Liver (tissue), 9 donors: ENCODE data around the gene RMRP. TPM values are rescaled to one million over a fixed set of nuclear protein-coding genes. Genes with fewer than 3 reads are reported as not detected.
A peak's percentile ranks its signal among the peaks of the same experiment; 100 is the strongest.

Experiments used
- DNase-seq: peaks from one replicate; pipeline ENCODE4 v3.0.0-alpha.2; 2017; ENCODE audit warnings: low spot score
- H3K27ac ChIP-seq, 2 donors: one replicate each; pipeline ENCODE4 v1.7.0; 2013; ENCODE audit warnings: inconsistent platforms in 2 of 2, low read length in 2 of 2, control low read depth in 1 of 2, low read depth in 1 of 2, mild to moderate bottlenecking in 1 of 2
- H3K27me3 ChIP-seq, 4 donors: one replicate each; pipeline versions ENCODE4 v1.6.1 to v1.7.0; 2013; ENCODE audit warnings: low read length in 3 of 4, inconsistent platforms in 1 of 4, mild to moderate bottlenecking in 1 of 4, moderate library complexity in 1 of 4; ENCODE audit not compliant: control insufficient read depth in 4 of 4, insufficient read depth in 4 of 4
- H3K36me3 ChIP-seq, 4 donors: one replicate each; pipeline versions ENCODE4 v1.6.1 to v1.7.0; 2013; ENCODE audit warnings: low read length in 3 of 4, mild to moderate bottlenecking in 3 of 4, low read depth in 1 of 4, moderate library complexity in 1 of 4; ENCODE audit not compliant: control insufficient read depth in 4 of 4, insufficient read depth in 3 of 4
- H3K4me1 ChIP-seq, 4 donors: one replicate each; pipeline versions ENCODE4 v1.6.1 to v1.7.0; 2013; ENCODE audit warnings: low read length in 3 of 4, mild to moderate bottlenecking in 3 of 4, moderate library complexity in 1 of 4; ENCODE audit not compliant: control insufficient read depth in 4 of 4, insufficient read depth in 4 of 4
- H3K4me3 ChIP-seq, 3 donors: one replicate each; pipeline versions ENCODE4 v1.6.1 to v1.7.0; 2013; ENCODE audit warnings: low read length in 3 of 3, control low read depth in 1 of 3, low read depth in 1 of 3, mild to moderate bottlenecking in 1 of 3
- H3K9ac ChIP-seq, 2 donors: one replicate each; pipeline ENCODE4 v1.7.0; 2013; ENCODE audit warnings: low read length in 2 of 2, mild to moderate bottlenecking in 2 of 2, moderate library complexity in 2 of 2, control low read depth in 1 of 2, low read depth in 1 of 2
- H3K9me3 ChIP-seq, 4 donors: one replicate each; pipeline versions ENCODE4 v1.6.1 to v1.7.0; 2013; ENCODE audit warnings: low read length in 3 of 4; ENCODE audit not compliant: control insufficient read depth in 4 of 4
- ATF3 ChIP-seq: IDR thresholded peaks from 2 replicates; pipeline ENCODE4 v1.6.1; 2016; ENCODE audit warnings: antibody characterized with exemption
- EGR1 ChIP-seq, 2 donors: IDR thresholded peaks; 2 replicates each; pipeline ENCODE4 v1.6.1; 2016 to 2018; ENCODE audit warnings: antibody characterized with exemption in 2 of 2, low read depth in 2 of 2
- FOXA1 ChIP-seq: IDR thresholded peaks from 2 replicates; pipeline ENCODE4 v1.6.1; 2016; ENCODE audit warnings: antibody characterized with exemption
- GABPA ChIP-seq, 2 donors: IDR thresholded peaks in 1 of 2; conservative IDR thresholded peaks in 1 of 2; 2 replicates each; pipeline ENCODE4 v1.6.1; 2016; ENCODE audit warnings: antibody characterized with exemption in 2 of 2, mild to moderate bottlenecking in 1 of 2, moderate library complexity in 1 of 2
- HNF4G ChIP-seq: IDR thresholded peaks from 2 replicates; pipeline ENCODE4 v1.6.1; 2016; ENCODE audit warnings: antibody characterized with exemption
- MAX ChIP-seq: IDR thresholded peaks from 2 replicates; pipeline ENCODE4 v1.6.1; 2016; ENCODE audit warnings: antibody characterized with exemption
- NR2F2 ChIP-seq: IDR thresholded peaks from 2 replicates; pipeline ENCODE4 v1.6.1; 2016; ENCODE audit warnings: antibody characterized with exemption
- RAD21 ChIP-seq, 2 donors: IDR thresholded peaks; 2 replicates each; pipeline ENCODE4 v1.6.1; 2016; ENCODE audit warnings: antibody characterized with exemption in 2 of 2, mild to moderate bottlenecking in 2 of 2
- RXRA ChIP-seq, 2 donors: IDR thresholded peaks; 2 replicates each; pipeline ENCODE4 v1.6.1; 2017 to 2018; ENCODE audit warnings: antibody characterized with exemption in 2 of 2, mild to moderate bottlenecking in 1 of 2
- SP1 ChIP-seq: IDR thresholded peaks from 2 replicates; pipeline ENCODE4 v1.6.1; 2018; ENCODE audit warnings: antibody characterized with exemption, mild to moderate bottlenecking
- TAF1 ChIP-seq: conservative IDR thresholded peaks from 2 replicates; pipeline ENCODE4 v1.6.1; 2016; ENCODE audit warnings: antibody characterized with exemption, mild to moderate bottlenecking
- YY1 ChIP-seq: IDR thresholded peaks from 2 replicates; pipeline ENCODE4 v1.6.1; 2016; ENCODE audit warnings: antibody characterized with exemption, mild to moderate bottlenecking
- WGBS: extraction: QIAGEN DNeasy Blood & Tissue Kit; methylation state at CpG from one replicate; pipeline ENCODE4 v1.1.7; 2013; 5-methylcytosine and 5-hydroxymethylcytosine counted together
- polyA plus RNA-seq, 2 donors: library from polyadenylated mRNA; stranded (reverse) in 1 of 2; unstranded in 1 of 2; fragments of 200-250 nt in 1 of 2; fragments of >200 nt in 1 of 2; fragmentation: Nextera tagmentation in 1 of 2; extraction: Ambion mirVana in 1 of 2; gene quantifications; one replicate each; pipeline versions ENCODE4 v1.2.1 to v1.2.3, GENCODE V29; 2013 to 2015
- total RNA-seq, 2 donors: library from RNA; depleted of rRNA; stranded (reverse); fragments of >200 nt; gene quantifications; one replicate each; pipeline ENCODE4 v1.2.3, GENCODE V29; 2014
- TF ChIP-seq, protein P1 (sequence below): IDR thresholded peaks from 2 replicates; pipeline ENCODE4 v1.6.1; 2016; ENCODE audit warnings: antibody characterized with exemption
- TF ChIP-seq, protein P2 (sequence below): fragments of 150-350 bp; IDR thresholded peaks from 2 replicates; pipeline ENCODE4 v1.5.1; 2017; ENCODE audit warnings: improper control_type of control experiment, low read depth, low read length; ENCODE audit not compliant: missing input control
- donor health status: healthy.
- donor health status: healthy.
- donor health status: healthy.
- donor health status: healthy.
- donor health status: healthy.

RMRP gene
- total and polyA plus RNA-seq, 4 donors, result 5.3 to 67,037 (median 2,677) TPM

- Histone ChIP-seq H3K9ac (no peak overlapping the region), H3K27ac (peak overlapping the region in 1 of 2 donors; percentile 35), H3K4me3 (no peak overlapping the region), H3K36me3 (no peaks in the 10 kb centered on the region), H3K4me1 (no peaks in the 10 kb centered on the region), H3K27me3 (no peaks in the 10 kb centered on the region), H3K9me3 (no peaks in the 10 kb centered on the region)
- no peak for DNase-seq
- TF ChIP-seq RXRA (IDR thresholded peaks at IDR 0.05) (no peak), MAX (no peak), GABPA (IDR thresholded peaks at IDR 0.05 in 1 of 2, conservative IDR thresholded peaks at IDR 0.05 in 1 of 2) (no peak), EGR1 (IDR thresholded peaks at IDR 0.05; ENCODE audit: low read depth in 2 of 2) (no peak), TAF1 (no peak)
Measured at GRCh38 chr9:35635730-35636129, 22.1 kb downstream of the RMRP start.

DNA sequence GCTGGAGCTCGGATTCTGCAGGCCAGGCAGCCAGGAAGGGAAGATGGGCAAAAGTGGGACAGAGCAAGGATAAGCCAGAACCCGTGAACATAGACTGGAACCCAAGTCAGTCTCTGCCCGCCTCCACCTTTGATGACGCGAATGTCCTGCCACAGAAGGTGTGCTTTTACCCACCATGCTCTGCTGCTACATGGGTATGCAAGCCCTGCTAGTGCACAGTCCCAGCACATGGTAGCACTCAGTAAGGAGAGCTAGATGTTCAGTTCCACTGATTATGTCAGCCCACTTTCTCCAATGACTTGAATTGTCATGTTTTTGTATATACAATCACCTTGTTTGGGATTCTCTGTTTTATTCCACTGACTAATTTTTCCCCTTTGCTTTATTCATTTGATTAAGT, 28.2 kb downstream of the RMRP start:
- Histone ChIP-seq H3K27ac (no peak overlapping the region), H3K27me3 (no peaks in the 10 kb centered on the region), H3K9me3 (no peaks in the 10 kb centered on the region), H3K4me3 (no peak overlapping the region), H3K9ac (no peak overlapping the region), H3K36me3 (no peaks in the 10 kb centered on the region), H3K4me1 (no peaks in the 10 kb centered on the region)
- DNase-seq, result no peak
- WGBS, result 88% methylated on average over 5 of the region's 5 CpGs
- TF ChIP-seq RAD21 (IDR thresholded peaks at IDR 0.05) (no peak), RXRA (IDR thresholded peaks at IDR 0.05) (no peak), YY1 (no peak), EGR1 (IDR thresholded peaks at IDR 0.05; ENCODE audit: low read depth in 2 of 2) (no peak), MAX (no peak), ATF3 (no peak), FOXA1 (no peak), TAF1 (no peak), SP1 (no peak)
- TF ChIP-seq, protein P1, sequence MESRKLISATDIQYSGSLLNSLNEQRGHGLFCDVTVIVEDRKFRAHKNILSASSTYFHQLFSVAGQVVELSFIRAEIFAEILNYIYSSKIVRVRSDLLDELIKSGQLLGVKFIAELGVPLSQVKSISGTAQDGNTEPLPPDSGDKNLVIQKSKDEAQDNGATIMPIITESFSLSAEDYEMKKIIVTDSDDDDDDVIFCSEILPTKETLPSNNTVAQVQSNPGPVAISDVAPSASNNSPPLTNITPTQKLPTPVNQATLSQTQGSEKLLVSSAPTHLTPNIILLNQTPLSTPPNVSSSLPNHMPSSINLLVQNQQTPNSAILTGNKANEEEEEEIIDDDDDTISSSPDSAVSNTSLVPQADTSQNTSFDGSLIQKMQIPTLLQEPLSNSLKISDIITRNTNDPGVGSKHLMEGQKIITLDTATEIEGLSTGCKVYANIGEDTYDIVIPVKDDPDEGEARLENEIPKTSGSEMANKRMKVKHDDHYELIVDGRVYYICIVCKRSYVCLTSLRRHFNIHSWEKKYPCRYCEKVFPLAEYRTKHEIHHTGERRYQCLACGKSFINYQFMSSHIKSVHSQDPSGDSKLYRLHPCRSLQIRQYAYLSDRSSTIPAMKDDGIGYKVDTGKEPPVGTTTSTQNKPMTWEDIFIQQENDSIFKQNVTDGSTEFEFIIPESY, result no peak
- TF ChIP-seq, protein P2, sequence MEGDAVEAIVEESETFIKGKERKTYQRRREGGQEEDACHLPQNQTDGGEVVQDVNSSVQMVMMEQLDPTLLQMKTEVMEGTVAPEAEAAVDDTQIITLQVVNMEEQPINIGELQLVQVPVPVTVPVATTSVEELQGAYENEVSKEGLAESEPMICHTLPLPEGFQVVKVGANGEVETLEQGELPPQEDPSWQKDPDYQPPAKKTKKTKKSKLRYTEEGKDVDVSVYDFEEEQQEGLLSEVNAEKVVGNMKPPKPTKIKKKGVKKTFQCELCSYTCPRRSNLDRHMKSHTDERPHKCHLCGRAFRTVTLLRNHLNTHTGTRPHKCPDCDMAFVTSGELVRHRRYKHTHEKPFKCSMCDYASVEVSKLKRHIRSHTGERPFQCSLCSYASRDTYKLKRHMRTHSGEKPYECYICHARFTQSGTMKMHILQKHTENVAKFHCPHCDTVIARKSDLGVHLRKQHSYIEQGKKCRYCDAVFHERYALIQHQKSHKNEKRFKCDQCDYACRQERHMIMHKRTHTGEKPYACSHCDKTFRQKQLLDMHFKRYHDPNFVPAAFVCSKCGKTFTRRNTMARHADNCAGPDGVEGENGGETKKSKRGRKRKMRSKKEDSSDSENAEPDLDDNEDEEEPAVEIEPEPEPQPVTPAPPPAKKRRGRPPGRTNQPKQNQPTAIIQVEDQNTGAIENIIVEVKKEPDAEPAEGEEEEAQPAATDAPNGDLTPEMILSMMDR, result no peak

GRCh38 chr9:35628389-35628991, 29.3 kb downstream of the RMRP start:
- WGBS, result 97% methylated on average over 6 of the region's 6 CpGs
- no peak for DNase-seq
- no peaks in the 10 kb centered on the region for H3K27me3 ChIP-seq
- H3K9ac ChIP-seq, result no peak overlapping the region
- H3K4me1 ChIP-seq, result no peaks in the 10 kb centered on the region
- no peak overlapping the region for H3K27ac ChIP-seq
- no peaks in the 10 kb centered on the region for H3K36me3 ChIP-seq
- H3K9me3 ChIP-seq, result no peaks in the 10 kb centered on the region
- no peak overlapping the region for H3K4me3 ChIP-seq
- TF ChIP-seq TAF1 (no peak), NR2F2 (no peak), YY1 (no peak), RAD21 (IDR thresholded peaks at IDR 0.05) (no peak), FOXA1 (no peak), MAX (no peak), HNF4G (no peak), GABPA (IDR thresholded peaks at IDR 0.05 in 1 of 2, conservative IDR thresholded peaks at IDR 0.05 in 1 of 2) (no peak), RXRA (IDR thresholded peaks at IDR 0.05) (no peak), SP1 (no peak)
- TF ChIP-seq, protein P1, result no peak
- TF ChIP-seq, protein P2, result no peak
